ENCODE data around the gene EGLN3.

Gene EGLN3

GRCh38 chr14:33909380-33910084 lies 41.3 kb downstream of the EGLN3 start:
- no peak for DNase-seq

DNA sequence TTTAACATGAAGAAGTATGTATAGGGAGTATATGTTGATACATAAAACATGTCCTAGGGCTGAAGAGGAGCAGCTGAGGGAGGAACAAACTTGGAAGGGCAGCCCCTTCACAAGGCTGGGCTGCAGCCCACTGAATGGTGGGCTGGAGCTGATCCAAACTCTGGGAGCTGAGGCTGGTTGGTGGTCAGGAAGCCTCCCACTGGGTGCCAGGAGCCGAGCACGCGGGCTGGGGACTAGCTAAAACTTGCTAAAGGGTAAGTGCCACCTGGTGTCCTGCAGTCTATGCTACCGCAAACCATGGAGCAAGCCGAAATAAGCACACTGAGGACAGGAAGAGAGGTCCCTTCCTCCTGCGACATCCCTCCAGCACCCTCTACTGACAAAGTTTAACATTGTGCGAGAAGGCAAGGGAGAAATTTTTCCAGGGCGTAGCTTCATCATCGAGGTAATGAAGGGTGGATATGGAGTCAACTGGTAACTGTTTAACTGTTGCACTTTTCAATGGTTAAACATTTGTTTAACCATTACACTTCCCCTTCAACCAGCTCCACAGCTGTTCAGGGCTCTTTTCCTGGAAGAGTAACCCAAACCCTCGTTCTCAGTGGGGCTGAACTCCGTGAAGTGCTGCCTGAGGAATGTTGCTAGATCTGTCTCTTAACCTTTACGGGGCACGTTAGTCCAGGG lies 42.2 kb downstream of the EGLN3 start:
- peak; percentile 5 for DNase-seq

- no peak for DNase-seq
These were observed 43.9 kb downstream of the EGLN3 start for GRCh38 chr14:33906968-33907367.

DNA sequence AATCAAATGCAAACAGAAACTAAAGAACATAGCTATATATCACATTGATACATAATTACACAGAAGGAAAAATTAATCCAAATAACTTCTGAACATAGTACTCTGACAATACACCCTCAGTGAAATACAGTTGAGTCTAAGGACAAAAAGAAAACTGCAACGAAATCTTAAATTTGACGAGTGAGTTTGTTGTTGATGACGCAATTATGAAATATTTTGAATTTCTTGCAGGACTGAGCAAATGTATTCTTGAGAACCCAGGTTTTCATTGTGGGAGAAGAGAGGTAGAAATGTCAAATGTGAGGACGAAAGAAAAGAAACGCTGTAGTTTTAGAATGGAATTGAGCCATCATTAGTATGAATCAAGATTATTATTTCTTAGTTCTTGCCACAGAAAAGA lies 46.3 kb downstream of the EGLN3 start:
- DNase-seq = no peak

DNA sequence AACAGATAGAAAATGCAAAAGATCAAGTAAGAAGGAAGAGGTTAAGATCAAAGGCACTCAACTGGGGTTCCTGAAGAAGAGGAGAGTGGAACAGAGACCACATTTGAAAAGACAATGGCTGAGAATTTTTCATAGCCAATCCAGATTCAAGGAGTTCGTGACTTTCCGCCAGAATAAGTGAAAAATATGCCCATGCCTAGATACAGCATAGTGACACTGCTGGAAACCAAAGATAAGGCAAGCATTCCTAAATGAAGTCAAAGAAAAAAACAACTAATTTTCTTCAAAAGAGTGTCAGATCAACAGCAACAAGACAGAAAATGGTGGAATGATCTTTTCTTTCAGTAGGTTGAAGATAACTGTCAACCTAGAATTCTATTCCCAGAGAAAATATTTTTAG lies 47.5 kb downstream of the EGLN3 start:
- no peak for DNase-seq

- no peak for DNase-seq
These were observed 48.5 kb downstream of the EGLN3 start for GRCh38 chr14:33902363-33902762.

- DNase-seq = no peak
These were observed 49.3 kb downstream of the EGLN3 start for GRCh38 chr14:33901426-33902155.

GRCh38 chr14:33900706-33901105 lies 50.2 kb downstream of the EGLN3 start:
- no peak for DNase-seq

GRCh38 chr14:33899723-33900341 lies 51.0 kb downstream of the EGLN3 start:
- DNase-seq = no peak

DNA sequence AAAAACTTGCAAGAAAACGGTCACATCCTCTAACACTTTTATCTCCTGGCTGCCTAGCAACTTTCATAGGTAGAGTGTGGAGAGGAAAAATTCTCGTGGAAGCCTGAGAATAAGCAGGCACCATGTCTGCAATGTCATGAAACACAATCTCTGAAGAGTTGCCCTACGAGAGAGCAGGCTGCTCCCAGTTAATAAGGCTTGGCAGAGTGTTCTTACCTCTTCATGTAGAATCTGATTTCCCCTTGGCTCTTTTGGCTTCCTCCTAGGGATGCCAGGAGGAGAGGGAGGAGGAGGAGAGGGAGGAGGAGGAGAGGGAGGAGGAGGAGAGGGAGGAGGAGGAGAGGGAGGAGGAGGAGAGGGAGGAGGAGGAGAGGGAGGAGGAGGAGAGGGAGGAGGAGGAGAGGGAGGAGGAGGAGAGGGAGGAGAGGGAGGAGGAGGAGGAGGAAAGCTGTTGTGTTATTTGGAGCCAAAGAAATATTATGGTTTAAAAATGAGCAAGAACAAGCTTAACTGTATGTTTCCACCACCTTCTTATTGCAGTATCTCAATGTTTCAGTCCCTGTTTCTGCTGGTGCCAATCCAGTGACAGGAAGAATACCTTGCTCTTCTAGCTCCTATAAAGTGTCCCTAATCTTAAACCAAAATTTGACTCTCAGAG lies 52.9 kb downstream of the EGLN3 start:
- no peak for DNase-seq

DNA sequence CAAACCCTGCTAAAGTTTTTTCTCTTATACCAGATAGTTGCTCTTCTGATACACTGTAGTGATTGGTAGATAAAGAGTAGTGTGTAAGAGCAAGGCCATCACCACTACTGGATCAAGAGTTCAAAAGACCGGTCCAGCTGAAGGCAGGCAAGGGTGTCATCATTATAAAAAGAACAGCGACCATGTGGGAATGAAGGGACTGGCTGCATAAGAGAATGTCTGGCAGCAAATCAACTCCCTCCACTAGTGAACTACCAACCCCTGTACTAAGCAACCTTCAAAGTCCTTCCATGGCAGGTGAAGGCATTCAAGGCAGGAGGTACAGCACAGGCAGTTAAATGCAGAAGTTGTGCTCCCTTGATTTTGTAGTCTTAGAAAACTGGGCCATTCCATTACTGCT lies 53.5 kb downstream of the EGLN3 start:
- DNase-seq = no peak

- no peak for DNase-seq
These were observed 56.5 kb downstream of the EGLN3 start for GRCh38 chr14:33894339-33894738.

GRCh38 chr14:33891700-33892099 lies 59.2 kb downstream of the EGLN3 start:
- DNase-seq = no peak

GRCh38 chr14:33884916-33885315 lies 66.0 kb downstream of the EGLN3 start:
- no peak for DNase-seq

GRCh38 chr14:33880330-33880729 lies 70.5 kb downstream of the EGLN3 start:
- DNase-seq = no peak

DNA sequence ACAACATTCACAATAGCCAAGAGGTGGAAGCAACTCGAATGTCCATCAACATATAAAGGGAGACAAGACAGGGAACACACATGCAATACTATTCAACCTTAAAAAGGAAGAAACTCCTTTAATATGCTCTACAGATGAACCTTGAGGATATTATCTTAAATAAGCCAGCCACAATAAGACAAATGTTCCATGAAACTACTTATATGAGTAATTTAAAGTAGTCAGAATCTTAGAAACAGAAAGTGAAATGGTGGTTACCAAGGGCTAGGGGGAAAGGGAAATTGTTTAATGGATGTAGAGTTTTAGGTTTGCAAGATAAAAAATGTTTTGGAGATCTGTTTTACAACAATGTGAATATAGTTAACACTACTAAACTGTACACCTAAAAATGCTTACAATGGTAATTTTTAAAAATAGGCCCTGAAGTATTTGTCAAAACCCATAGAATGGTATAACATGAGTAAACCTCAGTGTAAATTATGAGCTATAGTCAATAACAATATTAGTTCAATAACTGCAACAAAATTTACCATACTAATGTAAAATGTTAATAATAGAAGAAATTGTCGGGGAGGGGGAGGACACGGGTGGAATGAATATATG lies 71.1 kb downstream of the EGLN3 start:
- DNase-seq = no peak

DNA sequence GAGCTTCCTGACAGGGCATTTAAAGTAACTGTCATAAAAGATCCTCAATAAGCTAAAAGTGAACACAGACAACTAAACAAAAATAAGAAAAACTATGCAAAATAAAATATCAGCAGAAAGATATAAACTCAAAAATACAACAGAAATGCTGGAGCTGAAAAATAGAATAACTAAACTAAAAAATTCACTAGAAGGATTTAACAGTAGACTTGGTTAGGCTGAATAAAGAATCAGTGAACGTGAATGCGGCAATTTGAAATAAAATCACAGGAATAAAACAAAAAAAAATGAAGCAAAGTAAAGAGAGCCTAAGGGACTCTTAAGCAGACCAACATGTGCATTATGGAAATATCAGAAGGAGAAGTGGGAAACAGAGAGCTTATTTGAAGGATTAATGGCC lies 74.6 kb downstream of the EGLN3 start:
- no peak for DNase-seq

Data from activated CD4-positive, alpha-beta T cell treated with anti-CD3 and anti-CD28 coated beads, Interleukin-2, Interleukin-6, amounts not matched to agents 100 ng/mL and 50 ng/mL, durations not matched to agents 16 hours and 8 hours (primary cell).